ENCODE data around the gene SLC12A6. TPM values are rescaled to one million over a fixed set of nuclear protein-coding genes. Genes with fewer than 3 reads are reported as not detected.

The SLC12A6 gene
- total RNA-seq, 2 experiments from 2014 or later = 11.5 to 14.9 TPM

- Histone ChIP-seq H3K27ac (ENCODE audit: low read depth, low read length, poor library complexity, severe bottlenecking) (peak overlapping the region; percentile 65), H3K36me3 (ENCODE audit: insufficient read depth, low read length) (peaks cover 27% of the 10 kb centered on the region), H3K4me2 (ENCODE audit: low read length) (peak overlapping the region; percentile 77), H2AFZ (ENCODE audit: low read length) (peak overlapping the region; percentile 82), H3K4me3 (ENCODE audit: low read depth, low read length, poor library complexity, severe bottlenecking) (peak overlapping the region; percentile 90), H3K9me2 (ENCODE audit: insufficient read depth, low read length) (no peaks in the 10 kb centered on the region), H3K79me2 (ENCODE audit: insufficient read depth, low read depth, low read length) (peaks cover 10% of the 10 kb centered on the region; the same call in 1 of the 2 replicates), H3K9me3 (ENCODE audit: low read length) (no peaks in the 10 kb centered on the region), H3K4me1 (ENCODE audit: insufficient read depth, low read length, poor library complexity, severe bottlenecking) (peaks cover 41% of the 10 kb centered on the region), H4K20me1 (ENCODE audit: insufficient read depth, low read length) (no peaks in the 10 kb centered on the region)
- no peak for DNase-seq (ENCODE audit: low spot score)
- BruUV-seq (replicated peaks) = no TSS peak
- intact Hi-C loops (cut with micrococcal nuclease; ENCODE audit: unreplicated experiment) = loop anchor here (2.0 to 5.0 kb wide), 2 partner anchors 124 to 298 kb away; partner anchors contain the start of genes AVEN and KATNBL1
- ChIA-PET POLR2A (interaction anchor here (0.9 to 1.2 kb wide), 3 partner anchors 9 to 32 kb away, joined by 3 to 5 read pairs (median 3); no protein-coding TSS in a partner anchor), CTCF (ENCODE audit: unreplicated experiment) (no interaction called here)
- TF ChIP-seq EZH2phosphoT487 (IDR thresholded peaks at IDR 0.05; ENCODE audit: borderline replicate concordance, low read depth, low read length) = no peak
- no peak for TF ChIP-seq CTCF (conservative IDR thresholded peaks at IDR 0.05; ENCODE audit: low read length)
Measured at GRCh38 chr15:34336231-34336990, 1.2 kb downstream of the SLC12A6 start.

GRCh38 chr15:34335176-34336032 lies 2.2 kb downstream of the SLC12A6 start:
- no peak for DNase-seq (ENCODE audit: low spot score)
- intact Hi-C loops (cut with micrococcal nuclease; ENCODE audit: unreplicated experiment) = loop anchor here (2.0 to 5.0 kb wide), 2 partner anchors 123 to 297 kb away; partner anchors contain the start of genes AVEN and KATNBL1
- ChIA-PET POLR2A (interaction anchor here (1.1 to 1.2 kb wide), 2 partner anchors 8 to 10 kb away, joined by 3 read pairs; no protein-coding TSS in a partner anchor), CTCF (ENCODE audit: unreplicated experiment) (no interaction called here)
- H3K4me3 ChIP-seq (ENCODE audit: low read depth, low read length, poor library complexity, severe bottlenecking) = peak overlapping the region; percentile 90
- peak overlapping the region; percentile 57; the same call in 1 of the 2 replicates for H2AFZ ChIP-seq (ENCODE audit: low read length)
- H4K20me1 ChIP-seq (ENCODE audit: insufficient read depth, low read length) = no peaks in the 10 kb centered on the region
- TF ChIP-seq EZH2phosphoT487 (IDR thresholded peaks at IDR 0.05; ENCODE audit: borderline replicate concordance, low read depth, low read length) = no peak
- TF ChIP-seq CTCF (conservative IDR thresholded peaks at IDR 0.05; ENCODE audit: low read length) = no peak
- no TSS peak for BruUV-seq (replicated peaks)
- no peaks in the 10 kb centered on the region for H3K9me2 ChIP-seq (ENCODE audit: insufficient read depth, low read length)
- peak overlapping the region; percentile 77 for H3K4me2 ChIP-seq (ENCODE audit: low read length)
- no peaks in the 10 kb centered on the region for H3K9me3 ChIP-seq (ENCODE audit: low read length)
- H3K36me3 ChIP-seq (ENCODE audit: insufficient read depth, low read length) = peaks cover 17% of the 10 kb centered on the region
- H3K27ac ChIP-seq (ENCODE audit: low read depth, low read length, poor library complexity, severe bottlenecking) = no peak overlapping the region
- peaks cover 41% of the 10 kb centered on the region for H3K4me1 ChIP-seq (ENCODE audit: insufficient read depth, low read length, poor library complexity, severe bottlenecking)
- peaks cover 6% of the 10 kb centered on the region; the same call in 1 of the 2 replicates for H3K79me2 ChIP-seq (ENCODE audit: insufficient read depth, low read depth, low read length)
